Measurements from ENCODE around the gene IL17RA.

Gene IL17RA

GRCh38 chr22:17063411-17064106 lies 21.2 kb upstream of the IL17RA start:
- WGBS, 2 donors (ENCODE audit: extremely low coverage in 2 of 2, insufficient read length in 2 of 2, insufficient replicate concordance in 1 of 2) = no CpG with 5 or more reads among the region's 8 CpGs
- Histone ChIP-seq H3K4ac (ENCODE audit: low read length) (no peak overlapping the region), H3K9me3 (replicated peaks in 1 of 2; ENCODE audit: control insufficient read depth in 2 of 2, insufficient read depth in 1 of 2, low read depth in 1 of 2, low read length in 2 of 2) (no peaks in the 10 kb centered on the region), H3K14ac (ENCODE audit: low read length) (no peak overlapping the region), H3K18ac (ENCODE audit: low read length) (no peak overlapping the region), H3K4me3 (ENCODE audit: low read length in 2 of 2) (no peak overlapping the region), H2BK12ac (ENCODE audit: low read length) (no peak overlapping the region), H2AFZ (ENCODE audit: low read length) (no peak overlapping the region), H3K27ac (replicated peaks; ENCODE audit: low read length) (no peak overlapping the region), H2BK120ac (ENCODE audit: low read depth, low read length) (no peak overlapping the region), H3K4me2 (ENCODE audit: insufficient read depth, low read length, poor library complexity, severe bottlenecking) (no peak overlapping the region), H2BK5ac (ENCODE audit: low read length) (no peak overlapping the region), H3K27me3 (ENCODE audit: control insufficient read depth in 3 of 3, insufficient read depth in 3 of 3, low read depth in 1 of 3, low read length in 3 of 3) (peaks cover 0 to 22% (median 0%) of the 10 kb centered on the region in 3 experiments), H3K9ac (ENCODE audit: low read depth, low read length, poor library complexity) (no peak overlapping the region), H4K8ac (ENCODE audit: low read depth, low read length) (no peak overlapping the region), H2BK15ac (ENCODE audit: low read length) (no peak overlapping the region), H2AK5ac (ENCODE audit: low read depth, low read length) (no peak overlapping the region), H3K79me1 (ENCODE audit: low read depth, low read length) (no peaks in the 10 kb centered on the region), H3K36me3 (replicated peaks in 1 of 2; ENCODE audit: control insufficient read depth in 2 of 2, insufficient read depth in 2 of 2, low read length in 2 of 2) (no peaks in the 10 kb centered on the region), H3K4me1 (ENCODE audit: control insufficient read depth in 2 of 2, insufficient read depth in 1 of 2, low read depth in 1 of 2, low read length in 2 of 2) (no peaks in the 10 kb centered on the region), H3K23ac (ENCODE audit: low read depth, low read length, poor library complexity) (no peak overlapping the region), H4K91ac (ENCODE audit: low read depth, low read length, poor library complexity) (no peak overlapping the region)
- no peak for DNase-seq (ENCODE audit: low spot score)

- Histone ChIP-seq H3K79me1 (ENCODE audit: low read depth, low read length) (no peaks in the 10 kb centered on the region), H3K9ac (ENCODE audit: low read depth, low read length, poor library complexity) (no peak overlapping the region), H3K18ac (ENCODE audit: low read length) (no peak overlapping the region), H3K23ac (ENCODE audit: low read depth, low read length, poor library complexity) (no peak overlapping the region), H2BK15ac (ENCODE audit: low read length) (no peak overlapping the region), H2BK120ac (ENCODE audit: low read depth, low read length) (no peak overlapping the region), H3K9me3 (replicated peaks in 1 of 2; ENCODE audit: control insufficient read depth in 2 of 2, insufficient read depth in 1 of 2, low read depth in 1 of 2, low read length in 2 of 2) (no peaks in the 10 kb centered on the region), H3K27me3 (ENCODE audit: control insufficient read depth in 3 of 3, insufficient read depth in 3 of 3, low read depth in 1 of 3, low read length in 3 of 3) (peaks cover 0 to 22% (median 0%) of the 10 kb centered on the region in 3 experiments), H3K4me1 (ENCODE audit: control insufficient read depth in 2 of 2, insufficient read depth in 1 of 2, low read depth in 1 of 2, low read length in 2 of 2) (no peaks in the 10 kb centered on the region), H2BK5ac (ENCODE audit: low read length) (no peak overlapping the region), H2AK5ac (ENCODE audit: low read depth, low read length) (no peak overlapping the region), H3K4me3 (ENCODE audit: low read length in 2 of 2) (no peak overlapping the region), H4K91ac (ENCODE audit: low read depth, low read length, poor library complexity) (no peak overlapping the region), H3K36me3 (replicated peaks in 1 of 2; ENCODE audit: control insufficient read depth in 2 of 2, insufficient read depth in 2 of 2, low read length in 2 of 2) (no peaks in the 10 kb centered on the region), H3K4me2 (ENCODE audit: insufficient read depth, low read length, poor library complexity, severe bottlenecking) (no peak overlapping the region), H2AFZ (ENCODE audit: low read length) (no peak overlapping the region), H3K27ac (replicated peaks; ENCODE audit: low read length) (no peak overlapping the region), H3K4ac (ENCODE audit: low read length) (no peak overlapping the region), H4K8ac (ENCODE audit: low read depth, low read length) (no peak overlapping the region), H2BK12ac (ENCODE audit: low read length) (no peak overlapping the region), H3K14ac (ENCODE audit: low read length) (no peak overlapping the region)
- DNase-seq (ENCODE audit: low spot score) = no peak
- no CpG with 5 or more reads among the region's 7 CpGs for WGBS, 2 donors (ENCODE audit: extremely low coverage in 2 of 2, insufficient read length in 2 of 2, insufficient replicate concordance in 1 of 2)
These were observed 20.2 kb upstream of the IL17RA start for GRCh38 chr22:17064498-17065100.

GRCh38 chr22:17065433-17065832 lies 19.4 kb upstream of the IL17RA start:
- H3K4me2 ChIP-seq (ENCODE audit: insufficient read depth, low read length, poor library complexity, severe bottlenecking) = no peak overlapping the region
- no peak overlapping the region for H2BK120ac ChIP-seq (ENCODE audit: low read depth, low read length)
- H2BK12ac ChIP-seq (ENCODE audit: low read length) = no peak overlapping the region
- no CpG with 5 or more reads among the region's 7 CpGs for WGBS, 2 donors (ENCODE audit: extremely low coverage in 2 of 2, insufficient read length in 2 of 2, insufficient replicate concordance in 1 of 2)
- no peaks in the 10 kb centered on the region for H3K9me3 ChIP-seq (replicated peaks in 1 of 2; ENCODE audit: control insufficient read depth in 2 of 2, insufficient read depth in 1 of 2, low read depth in 1 of 2, low read length in 2 of 2)
- H3K18ac ChIP-seq (ENCODE audit: low read length) = no peak overlapping the region
- H3K4me1 ChIP-seq (ENCODE audit: control insufficient read depth in 2 of 2, insufficient read depth in 1 of 2, low read depth in 1 of 2, low read length in 2 of 2) = no peaks in the 10 kb centered on the region
- H2AFZ ChIP-seq (ENCODE audit: low read length) = no peak overlapping the region
- no peak overlapping the region for H2BK5ac ChIP-seq (ENCODE audit: low read length)
- no peak overlapping the region for H3K9ac ChIP-seq (ENCODE audit: low read depth, low read length, poor library complexity)
- H4K91ac ChIP-seq (ENCODE audit: low read depth, low read length, poor library complexity) = no peak overlapping the region
- H2BK15ac ChIP-seq (ENCODE audit: low read length) = no peak overlapping the region
- H2AK5ac ChIP-seq (ENCODE audit: low read depth, low read length) = no peak overlapping the region
- no peak overlapping the region for H3K14ac ChIP-seq (ENCODE audit: low read length)
- no peak overlapping the region for H4K8ac ChIP-seq (ENCODE audit: low read depth, low read length)
- H3K27ac ChIP-seq (replicated peaks; ENCODE audit: low read length) = no peak overlapping the region
- no peak overlapping the region for H3K4ac ChIP-seq (ENCODE audit: low read length)
- no peaks in the 10 kb centered on the region for H3K79me1 ChIP-seq (ENCODE audit: low read depth, low read length)
- H3K27me3 ChIP-seq (ENCODE audit: control insufficient read depth in 3 of 3, insufficient read depth in 3 of 3, low read depth in 1 of 3, low read length in 3 of 3) = peaks cover 0 to 15% (median 0%) of the 10 kb centered on the region in 3 experiments
- no peaks in the 10 kb centered on the region for H3K36me3 ChIP-seq (replicated peaks in 1 of 2; ENCODE audit: control insufficient read depth in 2 of 2, insufficient read depth in 2 of 2, low read length in 2 of 2)
- no peak overlapping the region for H3K4me3 ChIP-seq (ENCODE audit: low read length in 2 of 2)
- no peak overlapping the region for H3K23ac ChIP-seq (ENCODE audit: low read depth, low read length, poor library complexity)
- no peak for DNase-seq (ENCODE audit: low spot score)

GRCh38 chr22:17072877-17073276 lies 11.9 kb upstream of the IL17RA start:
- WGBS, 2 donors (ENCODE audit: extremely low coverage in 2 of 2, insufficient read length in 2 of 2, insufficient replicate concordance in 1 of 2) = no CpG with 5 or more reads among the region's 1 CpG
- H3K27ac ChIP-seq (replicated peaks; ENCODE audit: low read length) = no peak overlapping the region
- no peak overlapping the region for H3K4ac ChIP-seq (ENCODE audit: low read length)

More at GRCh38 chr22:17072877-17073276, 11.9 kb upstream of the IL17RA start:
- H2AK5ac ChIP-seq (ENCODE audit: low read depth, low read length) = no peak overlapping the region
- H3K9me3 ChIP-seq (replicated peaks in 1 of 2; ENCODE audit: control insufficient read depth in 2 of 2, insufficient read depth in 1 of 2, low read depth in 1 of 2, low read length in 2 of 2) = no peaks in the 10 kb centered on the region
- no peak overlapping the region for H3K4me2 ChIP-seq (ENCODE audit: insufficient read depth, low read length, poor library complexity, severe bottlenecking)
- H2BK12ac ChIP-seq (ENCODE audit: low read length) = no peak overlapping the region
- no peak for DNase-seq (ENCODE audit: low spot score)
- no peak overlapping the region for H4K91ac ChIP-seq (ENCODE audit: low read depth, low read length, poor library complexity)
- no peak overlapping the region for H2BK5ac ChIP-seq (ENCODE audit: low read length)
- no peaks in the 10 kb centered on the region for H3K4me1 ChIP-seq (ENCODE audit: control insufficient read depth in 2 of 2, insufficient read depth in 1 of 2, low read depth in 1 of 2, low read length in 2 of 2)
- no peak overlapping the region for H4K8ac ChIP-seq (ENCODE audit: low read depth, low read length)
- H2AFZ ChIP-seq (ENCODE audit: low read length) = no peak overlapping the region
- no peak overlapping the region for H3K23ac ChIP-seq (ENCODE audit: low read depth, low read length, poor library complexity)
- no peaks in the 10 kb centered on the region for H3K79me1 ChIP-seq (ENCODE audit: low read depth, low read length)
- no peak overlapping the region for H3K9ac ChIP-seq (ENCODE audit: low read depth, low read length, poor library complexity)
- no peak overlapping the region for H2BK120ac ChIP-seq (ENCODE audit: low read depth, low read length)
- H3K18ac ChIP-seq (ENCODE audit: low read length) = no peak overlapping the region
- no peaks in the 10 kb centered on the region for H3K27me3 ChIP-seq (ENCODE audit: control insufficient read depth in 3 of 3, insufficient read depth in 3 of 3, low read depth in 1 of 3, low read length in 3 of 3)
- no peaks in the 10 kb centered on the region for H3K36me3 ChIP-seq (replicated peaks in 1 of 2; ENCODE audit: control insufficient read depth in 2 of 2, insufficient read depth in 2 of 2, low read length in 2 of 2)
- H3K14ac ChIP-seq (ENCODE audit: low read length) = no peak overlapping the region
- no peak overlapping the region for H3K4me3 ChIP-seq (ENCODE audit: low read length in 2 of 2)
- H2BK15ac ChIP-seq (ENCODE audit: low read length) = no peak overlapping the region

Data from neuronal stem cell (in vitro differentiated cells).